IMR-90 (cell line): Measurements from ENCODE around the gene CLEC2B.

ENCODE experiments used
- BHLHE40 ChIP-seq: fragments of 150-350 bp; IDR thresholded peaks from 2 replicates; pipeline ENCODE4 v1.6.1; 2016; ENCODE audit warnings: mild to moderate bottlenecking, low read depth, low read length
- CEBPB ChIP-seq: IDR thresholded peaks from 2 replicates; pipeline ENCODE4 v1.6.1; 2012; ENCODE audit warnings: low read depth, low read length, improper control_type of control experiment
- CTCF ChIP-seq: conservative IDR thresholded peaks from 2 replicates; pipeline ENCODE4 v1.5.1; 2012; ENCODE audit warnings: mild to moderate bottlenecking, low read depth, low read length, improper control_type of control experiment
- FOS ChIP-seq: fragments of 150-350 bp; IDR thresholded peaks from 2 replicates; pipeline ENCODE4 v1.6.1; 2016; ENCODE audit warnings: low read depth, low read length
- MAFK ChIP-seq: IDR thresholded peaks from 2 replicates; pipeline ENCODE4 v1.6.1; 2012; ENCODE audit warnings: low read depth, low read length, improper control_type of control experiment
- MAZ ChIP-seq: IDR thresholded peaks from 2 replicates; pipeline ENCODE4 v1.6.1; 2012; ENCODE audit warnings: low read depth, mild to moderate bottlenecking, low read length, improper control_type of control experiment, moderate library complexity, borderline replicate concordance
- MXI1 ChIP-seq: IDR thresholded peaks from 2 replicates; pipeline ENCODE4 v1.6.1; 2012; ENCODE audit warnings: low read depth, mild to moderate bottlenecking, low read length, moderate library complexity, borderline replicate concordance
- NFE2L2 ChIP-seq: fragments of 150-350 bp; IDR thresholded peaks from 2 replicates; pipeline ENCODE4 v1.6.1; 2016; ENCODE audit warnings: low read depth, mild to moderate bottlenecking, low read length
- POLR2A ChIP-seq: IDR thresholded peaks from 2 replicates; pipeline ENCODE4 v1.6.1; 2012; ENCODE audit warnings: mild to moderate bottlenecking, low read depth, low read length
- RAD21 ChIP-seq: IDR thresholded peaks from 2 replicates; pipeline ENCODE4 v1.6.1; 2012; ENCODE audit warnings: low read length, improper control_type of control experiment
- RCOR1 ChIP-seq: IDR thresholded peaks from 2 replicates; pipeline ENCODE4 v1.6.1; 2012; ENCODE audit warnings: mild to moderate bottlenecking, low read length, improper control_type of control experiment; ENCODE audit not compliant: insufficient replicate concordance
- RFX5 ChIP-seq: IDR thresholded peaks from 2 replicates; pipeline ENCODE4 v1.8.0; 2012; ENCODE audit warnings: low read depth, mild to moderate bottlenecking, low read length, moderate library complexity
- SMC3 ChIP-seq: fragments of 150-350 bp; IDR thresholded peaks from 2 replicates; pipeline ENCODE4 v1.6.1; 2016; ENCODE audit warnings: low read depth, mild to moderate bottlenecking, antibody characterized with exemption, low read length, moderate library complexity
- TF ChIP-seq, protein P1 (sequence below): fragments of 150-350 bp; IDR thresholded peaks from 2 replicates; pipeline ENCODE4 v1.6.1; 2017; ENCODE audit warnings: mild to moderate bottlenecking, antibody characterized with exemption, low read length, low read depth

DNA sequence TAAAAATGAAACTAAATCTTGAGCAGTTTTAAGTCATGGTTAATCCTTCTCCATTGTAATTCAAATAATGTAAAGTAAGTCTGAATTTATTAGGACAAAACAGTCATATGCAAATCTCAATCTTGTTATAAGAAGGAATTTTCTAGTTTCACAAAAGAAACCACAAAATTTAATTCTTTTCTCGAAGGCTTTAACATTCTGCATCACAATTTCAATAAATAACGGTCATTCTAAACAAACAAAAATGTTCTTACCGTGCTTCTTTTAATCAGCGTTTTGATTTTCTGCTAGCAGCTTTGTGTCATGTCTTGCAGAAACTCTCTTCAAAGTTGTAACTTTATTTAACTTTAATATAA is 225 bp downstream of the CLEC2B start:
- TF ChIP-seq NFE2L2 (no peak), CEBPB (no peak), RFX5 (no peak), RAD21 (no peak), POLR2A (no peak), CTCF (no peak), BHLHE40 (no peak), FOS (no peak), MXI1 (no peak), MAFK (no peak), RCOR1 (no peak), SMC3 (no peak), MAZ (no peak)
- TF ChIP-seq, protein P1, sequence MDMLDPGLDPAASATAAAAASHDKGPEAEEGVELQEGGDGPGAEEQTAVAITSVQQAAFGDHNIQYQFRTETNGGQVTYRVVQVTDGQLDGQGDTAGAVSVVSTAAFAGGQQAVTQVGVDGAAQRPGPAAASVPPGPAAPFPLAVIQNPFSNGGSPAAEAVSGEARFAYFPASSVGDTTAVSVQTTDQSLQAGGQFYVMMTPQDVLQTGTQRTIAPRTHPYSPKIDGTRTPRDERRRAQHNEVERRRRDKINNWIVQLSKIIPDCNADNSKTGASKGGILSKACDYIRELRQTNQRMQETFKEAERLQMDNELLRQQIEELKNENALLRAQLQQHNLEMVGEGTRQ, result no peak
